Dendritic cell treated with granulocyte-macrophage colony-stimulating factor and Interleukin-4, amounts not matched to agents 40 ng/mL and 50 ng/mL, for 4 days (primary cell): ENCODE results near the gene SKIC8.

Experiments used
- H3K27ac Mint-ChIP-seq: one replicate; pipeline ENCODE4 v1.8.0; 2022; ENCODE audit warnings: mild to moderate bottlenecking, mixed read lengths
- H3K27me3 Mint-ChIP-seq: one replicate; pipeline ENCODE4 v1.8.0; 2022; ENCODE audit warnings: mild to moderate bottlenecking, mixed read lengths
- H3K36me3 Mint-ChIP-seq: one replicate; pipeline ENCODE4 v1.8.0; 2022; ENCODE audit warnings: low read depth, mixed read lengths
- H3K4me1 Mint-ChIP-seq: one replicate; pipeline ENCODE4 v1.8.0; 2022; ENCODE audit warnings: low read depth, mixed read lengths
- H3K4me3 Mint-ChIP-seq: one replicate; pipeline ENCODE4 v1.8.0; 2022; ENCODE audit warnings: mild to moderate bottlenecking, moderate library complexity, mixed read lengths
- H3K9me3 Mint-ChIP-seq: one replicate; pipeline ENCODE4 v1.8.0; 2022; ENCODE audit warnings: mixed read lengths
- intact Hi-C: fragments of 100-400 bp; cut with micrococcal nuclease; formaldehyde crosslinking; loops from one replicate; pipeline ENCODE4 v1.15.0; 2022

Gene SKIC8

DNA sequence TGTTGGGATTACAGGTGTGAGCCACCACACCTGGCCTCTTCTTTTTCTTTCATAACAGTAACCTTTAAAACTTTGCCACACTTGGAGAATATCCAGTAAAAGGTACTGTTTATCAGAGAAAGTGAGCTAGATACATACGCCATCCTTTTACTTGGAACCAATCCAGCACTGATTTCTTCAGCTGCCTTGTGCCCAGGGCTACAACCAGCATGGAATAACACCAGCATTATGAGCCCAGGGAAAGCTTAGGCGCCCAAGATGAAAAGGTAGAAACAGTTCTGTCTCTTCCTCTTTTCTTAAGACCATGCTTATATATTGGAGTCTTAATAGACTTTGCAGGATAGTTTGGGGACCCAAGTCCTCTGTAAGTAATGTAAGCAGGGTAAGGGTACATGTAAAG, 8.4 kb downstream of the SKIC8 start:
- peaks cover 77% of the 10 kb centered on the region for H3K36me3 Mint-ChIP-seq
- no peak overlapping the region for H3K4me3 Mint-ChIP-seq
- H3K27ac Mint-ChIP-seq, result no peak overlapping the region
- intact Hi-C loops, result no loop called here
- H3K27me3 Mint-ChIP-seq, result no peaks in the 10 kb centered on the region
- peaks cover 11% of the 10 kb centered on the region for H3K4me1 Mint-ChIP-seq
- H3K9me3 Mint-ChIP-seq, result no peaks in the 10 kb centered on the region

DNA sequence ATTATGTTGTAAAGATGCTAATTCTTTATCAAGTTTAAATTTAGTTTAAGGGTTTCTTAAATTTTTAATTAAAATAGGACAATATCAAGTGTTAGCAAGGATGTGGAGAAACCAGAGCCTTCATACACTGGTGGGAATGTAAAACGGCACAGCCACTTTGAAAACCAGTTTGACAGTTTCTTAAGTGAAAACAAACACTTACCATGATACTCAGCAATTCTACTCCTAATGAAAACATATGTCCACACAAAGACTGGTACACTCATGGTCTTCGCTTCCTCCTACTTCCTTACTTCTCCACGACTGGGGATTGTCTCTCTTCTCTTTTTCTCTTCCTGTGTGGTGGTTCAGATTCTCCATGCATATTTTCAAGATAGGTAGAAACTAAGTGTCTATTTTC, 9.2 kb downstream of the SKIC8 start:
- Mint-ChIP-seq H3K4me1 (peaks cover 11% of the 10 kb centered on the region), H3K36me3 (peaks cover 79% of the 10 kb centered on the region)

DNA sequence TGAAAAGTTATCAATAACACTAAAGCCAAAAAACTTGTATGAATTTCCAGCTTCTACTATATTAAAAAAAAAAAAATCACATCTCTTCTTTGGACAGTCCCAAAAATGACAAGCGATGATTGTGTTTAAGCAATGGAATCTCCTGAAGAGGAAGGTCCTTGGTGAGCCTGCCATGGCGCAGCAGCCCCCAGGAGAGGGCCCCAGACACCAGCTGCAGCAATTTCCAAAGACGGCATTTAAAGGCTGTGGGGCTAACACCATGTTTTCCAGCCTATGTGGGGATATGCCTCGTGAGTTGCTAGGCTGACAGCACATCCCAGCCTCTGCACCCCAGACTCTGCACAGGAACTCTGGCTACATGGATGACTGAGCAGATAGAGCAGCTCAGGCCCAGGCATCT, 14.7 kb downstream of the SKIC8 start:
- Mint-ChIP-seq H3K4me3 (no peak overlapping the region), H3K27ac (no peak overlapping the region), H3K9me3 (no peaks in the 10 kb centered on the region), H3K27me3 (no peaks in the 10 kb centered on the region), H3K4me1 (no peaks in the 10 kb centered on the region), H3K36me3 (peaks cover 94% of the 10 kb centered on the region)
- intact Hi-C loops, result no loop called here

More for the DNA sequence above, 9.2 kb downstream of the SKIC8 start:
- peak overlapping the region; percentile 18 for H3K27ac Mint-ChIP-seq
- H3K9me3 Mint-ChIP-seq, result no peaks in the 10 kb centered on the region
- H3K4me3 Mint-ChIP-seq, result no peak overlapping the region
- H3K27me3 Mint-ChIP-seq, result no peaks in the 10 kb centered on the region
- intact Hi-C loops, result no loop called here

DNA sequence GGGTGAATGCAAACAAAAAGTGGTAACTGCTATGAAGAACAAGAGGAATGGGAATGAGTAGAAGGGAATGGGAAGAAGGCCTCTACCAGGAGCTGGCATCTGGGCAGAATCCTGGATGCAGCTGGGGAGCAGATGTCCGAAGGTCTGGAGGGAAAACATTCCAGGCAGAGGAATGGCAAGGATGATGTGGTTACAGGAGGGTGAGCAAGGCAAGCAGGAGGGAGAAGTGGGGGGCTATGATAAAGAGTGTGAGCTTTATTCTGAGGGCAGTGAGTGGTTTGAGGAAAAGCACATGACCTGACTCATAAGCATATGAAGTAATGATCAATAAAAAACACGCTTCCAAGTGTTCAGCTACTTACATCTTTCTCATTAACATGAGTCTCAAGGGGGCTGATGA, 17.1 kb downstream of the SKIC8 start:
- Mint-ChIP-seq H3K27ac (no peak overlapping the region), H3K27me3 (no peaks in the 10 kb centered on the region), H3K4me3 (no peak overlapping the region), H3K4me1 (peaks cover 11% of the 10 kb centered on the region), H3K9me3 (no peaks in the 10 kb centered on the region), H3K36me3 (peaks cover 93% of the 10 kb centered on the region)
- intact Hi-C loops, result no loop called here

DNA sequence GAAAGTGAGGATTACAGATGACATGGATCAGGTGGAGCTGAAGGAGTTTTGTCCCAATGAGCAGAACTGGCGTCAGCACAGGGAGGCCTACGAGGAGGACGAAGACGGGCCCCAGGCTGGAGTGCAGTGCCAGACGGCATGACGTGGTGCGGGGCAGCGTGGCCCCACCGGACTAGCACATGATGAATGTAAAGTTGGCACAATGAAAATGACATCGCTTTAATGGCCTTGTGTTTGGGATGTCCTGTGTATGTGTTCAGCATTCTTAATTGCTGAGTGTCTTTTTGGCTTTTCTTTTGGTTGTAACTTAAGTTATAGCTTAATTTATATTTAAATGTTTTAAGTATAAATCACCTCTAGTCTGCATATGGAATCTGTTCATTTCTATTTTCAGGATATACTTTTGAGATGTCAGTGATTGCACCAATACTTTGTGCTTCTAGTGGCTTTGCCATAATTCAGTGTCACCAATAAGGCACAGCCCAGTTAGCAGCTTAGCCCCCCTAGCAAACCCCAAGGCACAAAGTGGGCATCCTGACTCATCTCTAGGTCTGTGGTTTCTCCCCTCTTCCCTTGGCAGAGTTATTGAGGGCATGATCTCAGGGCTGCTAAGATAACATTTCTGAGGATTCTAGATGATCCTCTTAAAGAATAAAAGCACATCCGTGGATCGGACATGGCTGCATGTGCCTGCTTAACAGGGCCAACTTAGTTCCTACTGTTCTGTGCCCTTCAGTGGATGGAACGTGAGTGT, 18.9 kb downstream of the SKIC8 start:
- intact Hi-C loops, result no loop called here
- Mint-ChIP-seq H3K4me1 (peaks cover 13% of the 10 kb centered on the region), H3K27ac (no peak overlapping the region), H3K4me3 (no peak overlapping the region), H3K27me3 (no peaks in the 10 kb centered on the region), H3K9me3 (no peaks in the 10 kb centered on the region), H3K36me3 (peaks cover 83% of the 10 kb centered on the region)

DNA sequence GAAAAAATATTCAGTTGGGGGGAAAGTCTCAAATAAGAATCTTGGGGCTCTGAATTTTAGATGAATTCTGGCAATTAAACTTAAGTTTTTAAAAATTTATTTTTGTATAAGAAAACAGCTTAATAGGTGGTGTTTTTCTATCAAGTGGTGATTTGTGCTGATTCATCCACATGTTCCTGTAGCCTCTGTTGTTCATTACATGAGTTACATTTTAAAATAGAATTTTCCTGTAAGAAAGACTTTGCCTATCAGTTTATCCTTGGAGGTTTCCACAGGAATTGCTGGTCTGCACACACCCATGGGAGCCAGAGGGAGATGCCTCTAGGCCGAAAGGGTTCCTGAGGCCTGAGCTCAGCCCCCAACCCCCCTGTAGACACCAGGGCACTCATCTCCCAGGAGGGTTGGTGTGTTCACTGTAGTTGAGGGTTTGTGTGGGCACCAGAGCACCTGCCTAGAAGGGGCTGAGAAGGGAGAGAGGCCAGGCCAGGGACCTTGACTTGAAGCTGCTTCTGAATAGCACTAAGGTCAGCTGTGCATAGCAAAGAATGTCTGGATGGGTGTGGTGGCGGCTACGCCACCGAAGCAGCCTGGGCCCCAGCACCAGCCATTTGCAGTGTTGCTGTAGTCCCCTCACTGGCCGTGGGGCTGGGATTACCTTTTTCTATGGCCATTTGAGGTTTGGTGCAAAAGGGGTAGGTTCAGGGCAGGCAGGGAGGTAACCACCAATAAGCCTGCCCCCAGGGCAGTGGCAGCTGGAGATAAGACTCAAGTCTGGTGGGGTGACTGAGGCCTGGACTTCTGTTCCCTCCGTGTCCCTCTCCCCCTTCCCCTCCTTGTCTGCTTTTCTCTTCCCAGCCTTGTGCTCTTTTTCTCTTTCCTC, 23.1 kb downstream of the SKIC8 start:
- Mint-ChIP-seq H3K27ac (peak overlapping the region; percentile 46), H3K36me3 (peaks cover 84% of the 10 kb centered on the region), H3K4me3 (no peak overlapping the region), H3K27me3 (no peaks in the 10 kb centered on the region), H3K4me1 (peaks cover 13% of the 10 kb centered on the region), H3K9me3 (no peaks in the 10 kb centered on the region)
- intact Hi-C loops, result no loop called here

DNA sequence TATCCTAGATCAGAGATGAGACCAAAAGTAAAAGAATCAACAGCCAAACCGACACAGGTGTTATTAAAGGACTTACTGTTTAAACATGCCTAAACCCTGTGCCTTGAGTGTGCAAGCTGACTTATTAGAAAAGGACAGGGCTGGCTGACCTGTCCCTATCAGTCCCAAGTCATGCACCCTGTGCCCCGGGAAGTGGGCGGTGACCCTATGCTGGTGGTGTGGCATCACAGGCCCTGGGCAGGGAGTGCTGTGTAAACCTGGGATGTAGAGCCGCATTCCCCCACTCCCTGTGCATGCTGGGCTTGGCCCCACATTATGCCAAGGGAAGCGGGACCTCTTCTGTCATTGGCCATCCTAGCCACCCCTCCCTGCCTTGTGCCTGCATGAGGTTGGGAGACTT, 24.4 kb downstream of the SKIC8 start:
- Mint-ChIP-seq H3K9me3 (no peaks in the 10 kb centered on the region), H3K4me1 (peaks cover 19% of the 10 kb centered on the region), H3K36me3 (peaks cover 83% of the 10 kb centered on the region), H3K27ac (peak overlapping the region; percentile 10), H3K27me3 (no peaks in the 10 kb centered on the region), H3K4me3 (no peak overlapping the region)
- intact Hi-C loops, result no loop called here

DNA sequence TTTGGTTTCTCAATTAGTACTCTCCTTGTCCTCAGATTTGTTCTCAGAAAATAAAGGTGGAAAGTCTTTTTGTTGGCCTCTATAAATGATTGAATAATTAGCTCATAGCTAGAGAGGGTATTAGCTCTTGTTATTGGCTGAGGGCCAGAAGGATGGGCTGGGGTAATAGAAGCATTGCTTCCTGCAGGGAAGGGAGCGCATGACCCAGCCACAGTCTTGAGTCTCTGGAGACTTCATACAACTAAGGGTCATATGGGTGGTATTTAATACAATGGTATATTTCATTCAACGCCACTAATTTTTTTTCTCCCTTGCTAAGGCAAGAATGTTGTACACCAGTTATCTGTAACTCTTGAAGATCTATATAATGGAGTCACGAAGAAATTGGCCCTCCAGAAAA, 26.6 kb downstream of the SKIC8 start:
- Mint-ChIP-seq H3K4me3 (no peak overlapping the region), H3K27ac (no peak overlapping the region), H3K4me1 (peaks cover 24% of the 10 kb centered on the region), H3K9me3 (no peaks in the 10 kb centered on the region), H3K36me3 (peaks cover 67% of the 10 kb centered on the region), H3K27me3 (no peaks in the 10 kb centered on the region)
- intact Hi-C loops, result no loop called here

DNA sequence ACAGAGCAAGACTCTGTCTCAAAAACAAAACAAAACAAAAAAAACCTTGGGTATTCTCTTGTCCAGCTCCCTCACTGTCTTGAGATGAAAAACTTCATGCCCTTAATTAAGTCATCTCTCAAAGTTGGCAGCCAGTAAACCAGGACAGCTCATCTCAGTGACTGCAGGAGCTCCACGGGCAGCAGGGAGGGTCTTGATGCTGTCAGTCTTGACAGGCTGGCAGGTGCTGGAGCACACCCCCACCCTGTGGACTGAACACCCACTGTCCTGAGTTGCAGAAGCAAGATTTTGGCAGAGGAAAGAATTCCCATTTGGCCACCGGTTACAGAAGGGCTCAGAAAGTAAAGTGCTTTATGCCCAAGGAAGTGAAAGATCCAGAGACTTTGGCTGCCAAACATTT, 27.1 kb downstream of the SKIC8 start:
- H3K27ac Mint-ChIP-seq, result no peak overlapping the region
- H3K36me3 Mint-ChIP-seq, result peaks cover 64% of the 10 kb centered on the region
- H3K9me3 Mint-ChIP-seq, result no peaks in the 10 kb centered on the region
- no peaks in the 10 kb centered on the region for H3K27me3 Mint-ChIP-seq
- no peak overlapping the region for H3K4me3 Mint-ChIP-seq
- intact Hi-C loops, result no loop called here
- H3K4me1 Mint-ChIP-seq, result peaks cover 21% of the 10 kb centered on the region

DNA sequence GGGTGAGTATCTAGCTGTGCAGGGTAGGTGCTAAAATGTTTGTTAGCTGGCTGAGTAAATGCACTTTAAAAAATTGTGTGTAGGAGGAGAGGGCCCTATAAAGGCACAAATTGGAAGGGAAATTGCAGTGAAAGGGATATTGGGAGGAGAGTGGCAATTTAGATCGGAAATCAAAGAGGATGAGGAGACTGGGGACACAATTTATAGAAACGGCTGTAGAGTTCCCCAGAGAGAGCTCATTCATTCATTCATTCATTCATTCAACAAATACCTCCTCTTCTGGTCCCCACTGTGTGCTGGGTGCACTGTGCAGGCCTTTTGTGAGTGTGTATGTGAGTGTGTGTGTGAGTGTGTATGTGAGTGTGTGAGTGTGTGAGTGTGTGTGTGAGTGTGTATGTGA, 32.6 kb downstream of the SKIC8 start:
- no peak overlapping the region for H3K27ac Mint-ChIP-seq
- no peaks in the 10 kb centered on the region for H3K9me3 Mint-ChIP-seq
- H3K4me1 Mint-ChIP-seq, result peaks cover 29% of the 10 kb centered on the region
- no peaks in the 10 kb centered on the region for H3K27me3 Mint-ChIP-seq
- intact Hi-C loops, result no loop called here
- peaks cover 34% of the 10 kb centered on the region for H3K36me3 Mint-ChIP-seq
- no peak overlapping the region for H3K4me3 Mint-ChIP-seq

DNA sequence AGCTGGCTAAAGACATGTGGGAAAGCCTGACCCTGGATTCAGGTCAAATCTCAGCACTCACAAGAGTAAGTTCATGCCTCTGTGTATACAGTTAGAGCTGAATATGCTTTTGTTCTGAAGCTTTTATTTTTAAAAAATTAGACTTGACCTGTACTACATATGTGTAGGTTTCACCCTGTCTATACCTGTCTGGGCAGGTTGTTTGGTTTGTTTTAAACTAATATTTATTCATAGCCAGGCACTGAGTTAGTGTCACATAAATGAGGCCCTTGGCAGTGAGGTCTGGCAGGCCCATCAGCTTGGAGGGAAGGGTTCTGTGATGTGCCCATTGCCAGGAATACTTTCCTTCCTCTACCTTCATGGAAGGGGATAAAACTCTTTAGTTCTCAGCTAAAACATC, 33.2 kb downstream of the SKIC8 start:
- peaks cover 29% of the 10 kb centered on the region for H3K4me1 Mint-ChIP-seq
- no peaks in the 10 kb centered on the region for H3K9me3 Mint-ChIP-seq
- intact Hi-C loops, result no loop called here
- H3K27ac Mint-ChIP-seq, result no peak overlapping the region
- peaks cover 28% of the 10 kb centered on the region for H3K36me3 Mint-ChIP-seq
- H3K4me3 Mint-ChIP-seq, result no peak overlapping the region
- no peaks in the 10 kb centered on the region for H3K27me3 Mint-ChIP-seq

DNA sequence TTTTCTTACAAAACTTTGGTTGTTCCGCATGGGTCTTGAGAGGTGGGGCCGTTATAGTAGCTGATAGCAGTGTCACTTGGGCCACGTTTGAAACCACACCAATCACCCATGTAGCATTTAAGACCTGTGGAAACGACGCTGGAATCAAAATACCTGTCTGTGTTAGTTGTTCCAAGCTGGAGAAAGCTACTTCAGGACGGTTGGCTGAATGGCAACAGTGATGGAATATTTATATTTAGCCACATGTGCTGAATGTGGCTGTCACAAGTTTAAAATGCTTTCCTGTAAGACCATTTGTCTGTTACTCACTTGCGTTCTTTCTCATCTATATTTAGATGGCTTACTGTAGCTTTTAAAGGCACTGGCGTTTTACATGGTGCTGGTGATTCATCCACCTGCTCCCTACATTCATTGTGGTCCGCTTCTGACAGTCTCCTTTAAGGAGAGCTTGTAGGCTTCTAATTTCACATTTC, 33.6 kb downstream of the SKIC8 start:
- Mint-ChIP-seq H3K27ac (no peak overlapping the region), H3K4me1 (peaks cover 29% of the 10 kb centered on the region), H3K4me3 (no peak overlapping the region), H3K36me3 (peaks cover 24% of the 10 kb centered on the region), H3K9me3 (no peaks in the 10 kb centered on the region), H3K27me3 (no peaks in the 10 kb centered on the region)
- intact Hi-C loops, result no loop called here

DNA sequence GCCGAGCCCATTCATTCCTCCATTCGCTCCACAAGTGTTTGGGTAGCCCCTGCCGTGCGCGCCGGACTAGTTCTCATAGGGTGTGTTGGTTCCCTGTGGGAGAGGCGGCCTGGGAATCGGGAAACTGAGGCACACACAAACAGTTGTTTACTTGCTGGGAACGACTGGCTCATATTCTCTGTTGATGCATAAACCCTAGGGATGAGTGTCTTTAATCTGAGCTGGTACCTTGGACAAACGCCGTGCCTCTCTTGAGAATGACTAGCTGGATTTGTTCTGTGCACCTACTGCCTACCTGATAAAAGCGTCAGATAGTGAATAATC, 34.3 kb downstream of the SKIC8 start:
- Mint-ChIP-seq H3K36me3 (peaks cover 17% of the 10 kb centered on the region), H3K9me3 (no peaks in the 10 kb centered on the region), H3K27me3 (no peaks in the 10 kb centered on the region), H3K27ac (peak overlapping the region; percentile 72), H3K4me1 (peaks cover 23% of the 10 kb centered on the region), H3K4me3 (peak overlapping the region; percentile 77)
- intact Hi-C loops, result no loop called here

DNA sequence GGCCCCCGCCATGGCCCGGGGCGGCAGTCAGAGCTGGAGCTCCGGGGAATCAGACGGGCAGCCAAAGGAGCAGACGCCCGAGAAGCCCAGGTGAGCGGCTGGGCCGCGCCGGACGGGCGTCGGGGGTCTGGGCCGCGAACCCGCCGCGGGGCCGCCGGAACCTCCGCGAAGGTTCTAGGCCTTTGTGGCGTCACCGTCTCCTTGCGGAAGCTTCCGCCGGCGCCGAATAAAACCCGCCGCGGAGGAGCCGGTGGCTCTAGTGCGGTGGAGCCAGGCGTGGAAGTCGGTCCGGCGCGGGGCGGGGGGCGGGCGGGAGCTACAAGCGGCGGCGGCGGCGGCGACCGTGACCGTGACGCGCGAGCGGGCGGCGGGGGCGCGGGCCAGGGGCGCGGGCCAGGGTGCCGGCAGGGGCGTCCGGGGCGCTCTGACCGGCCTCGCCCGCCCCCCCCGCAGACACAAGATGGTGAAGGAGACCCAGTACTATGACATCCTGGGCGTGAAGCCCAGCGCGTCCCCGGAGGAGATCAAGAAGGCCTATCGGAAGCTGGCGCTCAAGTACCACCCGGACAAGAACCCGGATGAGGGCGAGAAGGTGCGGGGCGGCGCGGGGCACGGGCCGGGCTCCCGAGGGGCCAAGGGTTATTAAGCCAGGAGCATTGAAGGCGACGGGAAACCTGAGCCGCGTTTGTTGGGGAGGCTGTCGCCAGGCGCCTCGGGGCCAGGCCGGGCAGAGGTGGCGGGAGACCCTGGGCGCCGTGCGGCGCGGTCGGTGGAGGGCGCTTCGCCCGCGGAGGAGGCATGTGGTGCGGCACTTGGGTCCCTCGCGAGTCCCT, 34.9 kb downstream of the SKIC8 start, which contains the start of gene DNAJA4:
DNAJA4 (plus strand) TSS at position 259 of the 833 bp plus-strand sequence; CDS start at position 461, 202 bp downstream.
- H3K27me3 Mint-ChIP-seq, result no peaks in the 10 kb centered on the region
- intact Hi-C loops, result no loop called here
- peaks cover 17% of the 10 kb centered on the region for H3K36me3 Mint-ChIP-seq
- peaks cover 17% of the 10 kb centered on the region for H3K4me1 Mint-ChIP-seq
- H3K4me3 Mint-ChIP-seq, result peak within 1 kb of the TSS; percentile 77
- H3K9me3 Mint-ChIP-seq, result no peaks in the 10 kb centered on the region
- peak within 1 kb of the TSS; percentile 72 for H3K27ac Mint-ChIP-seq
